H9 (cell line): Measurements from ENCODE around the gene KLHL5. TPM values are rescaled to one million over a fixed set of nuclear protein-coding genes. Genes with fewer than 3 reads are reported as not detected.
A peak's percentile ranks its signal among the peaks of the same experiment; 100 is the strongest.

Source experiments
- DNase-seq: peaks from one replicate; pipeline ENCODE4 v3.0.0-alpha.2; 2017
- H2AFZ ChIP-seq: one replicate; pipeline ENCODE4 v1.6.1; 2013; ENCODE audit warnings: mild to moderate bottlenecking, low read length, control low read depth, moderate library complexity
- H2AK5ac ChIP-seq: 2 replicates; pipeline ENCODE4 v1.6.1; 2013; ENCODE audit warnings: low read length, control low read depth, mixed read lengths; ENCODE audit not compliant: insufficient read length
- H2BK120ac ChIP-seq: one replicate; pipeline ENCODE4 v1.6.1; 2013; ENCODE audit warnings: low read depth, mild to moderate bottlenecking, low read length, control low read depth, inconsistent platforms; ENCODE audit not compliant: poor library complexity, severe bottlenecking
- H2BK12ac ChIP-seq: 2 replicates; pipeline ENCODE4 v1.6.1; 2013; ENCODE audit warnings: low read length, control low read depth, mixed read lengths, low read depth; ENCODE audit not compliant: insufficient read length
- H2BK15ac ChIP-seq: 2 replicates; pipeline ENCODE4 v1.6.1; 2013; ENCODE audit warnings: low read depth, low read length, control low read depth
- H2BK20ac ChIP-seq: one replicate; pipeline ENCODE4 v1.6.1; 2013; ENCODE audit warnings: low read depth, mild to moderate bottlenecking, low read length, control low read depth, inconsistent platforms; ENCODE audit not compliant: poor library complexity, severe bottlenecking
- H2BK5ac ChIP-seq: 2 replicates; pipeline ENCODE4 v1.6.1; 2013; ENCODE audit warnings: low read length, control low read depth, mixed read lengths; ENCODE audit not compliant: insufficient read length
- H3K14ac ChIP-seq: 2 replicates; pipeline ENCODE4 v1.6.1; 2013; ENCODE audit warnings: low read length, control low read depth; ENCODE audit not compliant: insufficient read depth
- H3K18ac ChIP-seq: 2 replicates; pipeline ENCODE4 v1.6.1; 2013; ENCODE audit warnings: low read depth, mild to moderate bottlenecking, mixed read lengths, low read length, control low read depth; ENCODE audit not compliant: insufficient read length
- H3K23ac ChIP-seq: 2 replicates; pipeline ENCODE4 v1.6.1; 2013; ENCODE audit warnings: low read length, control low read depth, mixed read lengths, low read depth; ENCODE audit not compliant: insufficient read length
- H3K23me2 ChIP-seq: 2 replicates; pipeline ENCODE4 v1.6.1; 2013; ENCODE audit warnings: low read depth, mild to moderate bottlenecking, mixed read lengths, low read length, control low read depth; ENCODE audit not compliant: insufficient read length, poor library complexity, severe bottlenecking
- H3K27ac ChIP-seq: 2 replicates; pipeline ENCODE4 v1.5.1; 2013; ENCODE audit warnings: low read length, control low read depth, mixed read lengths, low read depth; ENCODE audit not compliant: insufficient read length
- H3K27me3 ChIP-seq: 2 replicates; pipeline ENCODE4 v1.6.1; 2013; ENCODE audit warnings: low read length, control low read depth, inconsistent platforms; ENCODE audit not compliant: insufficient read depth
- H3K4ac ChIP-seq: 2 replicates; pipeline ENCODE4 v1.6.1; 2013; ENCODE audit warnings: low read depth, mild to moderate bottlenecking, control low read depth, inconsistent platforms, low read length, moderate library complexity
- H3K4me1 ChIP-seq: 2 replicates; pipeline ENCODE4 v1.6.1; 2013; ENCODE audit warnings: low read length, control low read depth, inconsistent platforms; ENCODE audit not compliant: insufficient read depth
- H3K4me2 ChIP-seq: 2 replicates; pipeline ENCODE4 v1.6.1; 2013; ENCODE audit warnings: low read length, control low read depth, mixed read lengths; ENCODE audit not compliant: insufficient read length, insufficient read depth
- H3K56ac ChIP-seq: 2 replicates; pipeline ENCODE4 v1.6.1; 2013; ENCODE audit warnings: low read depth, mild to moderate bottlenecking, mixed read lengths, low read length, control low read depth; ENCODE audit not compliant: insufficient read length
- H3K79me1 ChIP-seq: 2 replicates; pipeline ENCODE4 v1.6.1; 2013; ENCODE audit warnings: low read depth, mild to moderate bottlenecking, moderate library complexity, low read length, control low read depth, inconsistent platforms; ENCODE audit not compliant: insufficient read depth, poor library complexity, severe bottlenecking
- H3K79me2 ChIP-seq: 2 replicates; pipeline ENCODE4 v1.6.1; 2013; ENCODE audit warnings: low read length, control low read depth, inconsistent platforms; ENCODE audit not compliant: insufficient read depth
- H3K9ac ChIP-seq: 2 replicates; pipeline ENCODE4 v1.6.1; 2013; ENCODE audit warnings: low read length, control low read depth, mixed read lengths; ENCODE audit not compliant: insufficient read length; ENCODE audit errors: extremely low read depth
- H3K9me3 ChIP-seq: one replicate; pipeline ENCODE4 v1.6.1; 2013; ENCODE audit warnings: low read depth, low read length, inconsistent platforms; ENCODE audit not compliant: control insufficient read depth
- H3T11ph ChIP-seq: one replicate; pipeline ENCODE4 v1.6.1; 2013; ENCODE audit warnings: mild to moderate bottlenecking, low read length, control low read depth, inconsistent platforms
- H4K20me1 ChIP-seq: one replicate; pipeline ENCODE4 v1.6.1; 2013; ENCODE audit not compliant: control insufficient read depth, insufficient read length, insufficient read depth
- H4K5ac ChIP-seq: 2 replicates; pipeline ENCODE4 v1.6.1; 2013; ENCODE audit warnings: low read depth, mild to moderate bottlenecking, mixed read lengths, low read length, control low read depth; ENCODE audit not compliant: insufficient read length
- H4K8ac ChIP-seq: replicated peaks from 2 replicates; pipeline ENCODE4 v1.6.1; 2013; ENCODE audit warnings: low read length, control low read depth, mixed read lengths, low read depth; ENCODE audit not compliant: insufficient read length
- H4K91ac ChIP-seq: 2 replicates; pipeline ENCODE4 v1.6.1; 2013; ENCODE audit warnings: low read depth, mild to moderate bottlenecking, moderate library complexity, mixed read lengths, low read length, control low read depth; ENCODE audit not compliant: insufficient read length
- H3K27ac Mint-ChIP-seq, 3 experiments: 2 replicates in 2 of 3; 3 replicates in 1 of 3; pipeline ENCODE4 v1.8.0; 2020 to 2021; ENCODE audit warnings: mixed read lengths in 3 of 3, mild to moderate bottlenecking in 1 of 3, moderate library complexity in 1 of 3
- H3K27me3 Mint-ChIP-seq: 2 replicates; pipeline ENCODE4 v1.8.0; 2021; ENCODE audit warnings: low read depth, mild to moderate bottlenecking, moderate library complexity, mixed read lengths
- H3K36me3 Mint-ChIP-seq, 3 experiments: 2 replicates in 2 of 3; 3 replicates in 1 of 3; pipeline ENCODE4 v1.8.0; 2020 to 2021; ENCODE audit warnings: low read depth in 3 of 3, mixed read lengths in 3 of 3; ENCODE audit not compliant: insufficient read depth in 1 of 3
- H3K4me1 Mint-ChIP-seq, 2 experiments: 2 replicates each; pipeline ENCODE4 v1.8.0; 2020; ENCODE audit warnings: mixed read lengths in 2 of 2
- H3K4me3 Mint-ChIP-seq, 2 experiments: 2 replicates in 1 of 2; 3 replicates in 1 of 2; pipeline ENCODE4 v1.8.0; 2020 to 2021; ENCODE audit warnings: mild to moderate bottlenecking in 2 of 2, mixed read lengths in 2 of 2, moderate library complexity in 1 of 2
- H3K9me3 Mint-ChIP-seq, 2 experiments: 2 replicates in 1 of 2; 3 replicates in 1 of 2; pipeline ENCODE4 v1.8.0; 2020; ENCODE audit warnings: mild to moderate bottlenecking in 2 of 2, mixed read lengths in 2 of 2, moderate library complexity in 1 of 2
- WGBS: extraction: QIAGEN DNeasy Blood & Tissue Kit; methylation state at CpG from one replicate; pipeline ENCODE4 v1.1.7; 2013; ENCODE audit warnings: missing lambda C conversion rate, low lambda C conversion rate, mixed read lengths; ENCODE audit not compliant: insufficient read length; ENCODE audit errors: extremely low coverage; 5-methylcytosine and 5-hydroxymethylcytosine counted together
- total RNA-seq: library from RNA; stranded (reverse); gene quantifications from 2 replicates; pipeline ENCODE4 v1.2.1, GENCODE V29; 2021
- TF ChIP-seq, protein P1 (sequence below): fragments of 200-600 bp; sonication (generic); conservative IDR thresholded peaks from 3 replicates; pipeline ENCODE4 v1.8.0; 2021; ENCODE audit warnings: antibody characterized with exemption, mild to moderate bottlenecking

KLHL5 gene
- total RNA-seq, 1 experiment from 2014 or later: 16.8 TPM

DNA sequence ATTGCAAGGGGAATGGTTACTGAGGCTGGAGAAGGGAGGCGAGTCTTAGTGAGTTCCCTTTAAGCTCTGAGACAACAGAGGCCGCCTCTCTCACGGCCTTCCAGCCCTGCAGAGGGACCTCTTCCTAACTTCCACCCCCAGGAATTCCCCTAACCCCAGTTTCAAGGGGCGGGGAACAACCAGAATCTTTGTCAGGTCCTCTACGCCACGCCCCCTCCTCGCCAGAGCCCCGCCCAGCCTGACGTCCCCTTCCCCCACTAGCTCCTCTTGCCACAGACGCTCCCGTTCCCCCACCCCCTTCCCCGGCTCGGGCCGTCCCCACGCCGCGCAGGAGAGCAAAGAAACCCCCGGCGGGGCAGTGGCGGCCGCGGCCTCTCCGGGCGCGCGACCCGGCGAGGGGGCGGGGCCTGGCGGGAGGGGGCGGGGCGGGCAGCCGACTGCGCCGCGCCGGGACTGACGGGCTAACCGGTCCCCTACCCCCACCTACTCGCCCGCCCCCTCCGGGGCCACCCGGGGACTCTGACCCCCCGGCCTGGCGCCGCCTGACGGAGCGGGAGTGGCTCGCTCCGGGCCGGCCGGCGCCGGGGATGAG is 17.6 kb upstream of the KLHL5 start:
- Histone ChIP-seq H2AK5ac (no peak overlapping the region), H4K91ac (no peak overlapping the region), H3K27ac (no peak overlapping the region), H3K4ac (no peak overlapping the region), H2BK12ac (no peak overlapping the region), H2BK120ac (no peak overlapping the region), H3K4me1 (peaks cover 2% of the 10 kb centered on the region; the same call in 1 of the 2 replicates), H3K56ac (no peak overlapping the region), H3K4me2 (peak overlapping the region; percentile 72), H3K14ac (0 out of 2 replicates have a peak overlapping the region, but pooled peaks have one; percentile 41), H3K23ac (no peak overlapping the region), H3K79me2 (no peaks in the 10 kb centered on the region), H3K27me3 (no peaks in the 10 kb centered on the region), H3K9ac (peak overlapping the region; percentile 68), H2BK20ac (no peak overlapping the region), H3K9me3 (no peaks in the 10 kb centered on the region), H2BK15ac (no peak overlapping the region), H3K18ac (no peak overlapping the region), H4K20me1 (no peaks in the 10 kb centered on the region), H4K5ac (no peak overlapping the region), H2AFZ (peak overlapping the region; percentile 86), H3K79me1 (no peaks in the 10 kb centered on the region), H4K8ac (no peak overlapping the region), H2BK5ac (no peak overlapping the region), H3T11ph (no peak overlapping the region), H3K23me2 (peaks cover 5% of the 10 kb centered on the region)
- TF ChIP-seq, protein P1, sequence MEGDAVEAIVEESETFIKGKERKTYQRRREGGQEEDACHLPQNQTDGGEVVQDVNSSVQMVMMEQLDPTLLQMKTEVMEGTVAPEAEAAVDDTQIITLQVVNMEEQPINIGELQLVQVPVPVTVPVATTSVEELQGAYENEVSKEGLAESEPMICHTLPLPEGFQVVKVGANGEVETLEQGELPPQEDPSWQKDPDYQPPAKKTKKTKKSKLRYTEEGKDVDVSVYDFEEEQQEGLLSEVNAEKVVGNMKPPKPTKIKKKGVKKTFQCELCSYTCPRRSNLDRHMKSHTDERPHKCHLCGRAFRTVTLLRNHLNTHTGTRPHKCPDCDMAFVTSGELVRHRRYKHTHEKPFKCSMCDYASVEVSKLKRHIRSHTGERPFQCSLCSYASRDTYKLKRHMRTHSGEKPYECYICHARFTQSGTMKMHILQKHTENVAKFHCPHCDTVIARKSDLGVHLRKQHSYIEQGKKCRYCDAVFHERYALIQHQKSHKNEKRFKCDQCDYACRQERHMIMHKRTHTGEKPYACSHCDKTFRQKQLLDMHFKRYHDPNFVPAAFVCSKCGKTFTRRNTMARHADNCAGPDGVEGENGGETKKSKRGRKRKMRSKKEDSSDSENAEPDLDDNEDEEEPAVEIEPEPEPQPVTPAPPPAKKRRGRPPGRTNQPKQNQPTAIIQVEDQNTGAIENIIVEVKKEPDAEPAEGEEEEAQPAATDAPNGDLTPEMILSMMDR: no peak; the same call in 2 of the 3 replicates
- DNase-seq: peak; percentile 94
- H3K9me3 Mint-ChIP-seq: no peaks in the 10 kb centered on the region; a peak in 1 of 5 replicates
- H3K4me3 Mint-ChIP-seq: peak overlapping the region; percentile 81 to 92
- H3K27ac Mint-ChIP-seq: peak overlapping the region; percentile 57 to 93 (median 91); a peak in 5 of 7 replicates
- no peaks in the 10 kb centered on the region for H3K27me3 Mint-ChIP-seq
- peaks cover 22 to 24% of the 10 kb centered on the region in 2 experiments for H3K4me1 Mint-ChIP-seq
- peaks cover 0 to 2% (median 0%) of the 10 kb centered on the region in 3 experiments; a peak in 1 of 7 replicates for H3K36me3 Mint-ChIP-seq
- no CpG with 5 or more reads among the region's 54 CpGs for WGBS
